ENCODE measurements around the gene TMEM132C.

- no peak for TF ChIP-seq EZH2 (optimal IDR thresholded peaks at IDR 0.05; ENCODE audit: low read depth, low read length)
- TF ChIP-seq CTCF (IDR thresholded peaks at IDR 0.05; ENCODE audit: low read length), result no peak
- no peak for TF ChIP-seq EZH2phosphoT487 (IDR thresholded peaks at IDR 0.05; ENCODE audit: low read length)
Measured at GRCh38 chr12:128649902-128650301, 382.9 kb downstream of the TMEM132C start.

All from MM.1S (cell line).